ENCODE measurements around the gene S100Z. TPM values are rescaled to one million over a fixed set of nuclear protein-coding genes. Genes with fewer than 3 reads are reported as not detected.
"Not testable (repeated sequence)": the region's sequence is repeated elsewhere in the genome, so short reads cannot be mapped to it uniquely, and the experiment has no call there.

S100Z gene
- total RNA-seq, 4 donors from 2014 or later = 11.6 TPM; not detected in 3

DNA sequence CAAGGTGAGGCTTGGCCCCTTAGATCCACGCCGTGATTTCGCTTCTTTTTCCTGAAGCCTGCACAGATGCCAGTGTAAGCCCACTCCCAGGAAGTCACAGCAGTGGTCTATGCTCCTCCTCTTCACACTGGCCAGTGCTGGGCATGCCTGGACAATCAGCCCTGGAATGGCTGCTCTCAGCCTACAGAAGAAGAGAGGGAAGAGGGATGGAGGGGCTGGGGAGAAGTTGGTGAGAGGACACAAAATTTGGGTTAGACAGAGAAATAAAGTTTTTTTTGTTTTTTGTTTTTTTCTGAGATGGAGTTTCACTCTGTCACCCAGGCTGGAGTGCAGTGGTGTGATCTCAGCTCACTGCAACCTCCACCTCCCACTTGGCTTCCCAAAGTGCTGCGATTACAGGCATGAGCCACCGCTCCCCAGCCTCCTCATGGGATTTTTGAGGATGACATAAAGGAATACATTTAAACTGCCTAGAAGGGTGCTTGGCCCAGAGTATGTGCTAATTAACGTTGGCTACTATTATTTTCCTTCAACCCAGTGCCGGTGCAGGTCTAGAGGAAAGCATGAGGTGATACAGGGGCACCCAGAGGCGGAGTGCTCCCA is 830 bp downstream of the S100Z start:
- H3K27me3 ChIP-seq = no peaks in the 10 kb centered on the region
- H3K9me3 ChIP-seq = no peaks in the 10 kb centered on the region
- peaks cover 0 to 15% (median 2%) of the 10 kb centered on the region in 4 donors for H3K4me1 ChIP-seq
- no peak for DNase-seq
- peak overlapping the region in 1 of 4 donors; percentile 14 for H3K27ac ChIP-seq
- TF ChIP-seq CTCF (IDR thresholded peaks at IDR 0.05) = no peak
- no peak for TF ChIP-seq POLR2A (IDR thresholded peaks at IDR 0.05)
- H3K36me3 ChIP-seq = no peaks in the 10 kb centered on the region
- H3K4me3 ChIP-seq = no peak overlapping the region

GRCh38 chr5:76851728-76852369 is 2.0 kb downstream of the S100Z start:
- Histone ChIP-seq H3K9me3 (no peaks in the 10 kb centered on the region), H3K4me1 (peaks cover 0 to 25% (median 5%) of the 10 kb centered on the region in 4 donors), H3K27me3 (no peaks in the 10 kb centered on the region), H3K27ac (no peak overlapping the region), H3K36me3 (no peaks in the 10 kb centered on the region), H3K4me3 (no peak overlapping the region)
- no peak for DNase-seq
- TF ChIP-seq POLR2A (IDR thresholded peaks at IDR 0.05) (no peak), CTCF (IDR thresholded peaks at IDR 0.05) (no peak)

DNA sequence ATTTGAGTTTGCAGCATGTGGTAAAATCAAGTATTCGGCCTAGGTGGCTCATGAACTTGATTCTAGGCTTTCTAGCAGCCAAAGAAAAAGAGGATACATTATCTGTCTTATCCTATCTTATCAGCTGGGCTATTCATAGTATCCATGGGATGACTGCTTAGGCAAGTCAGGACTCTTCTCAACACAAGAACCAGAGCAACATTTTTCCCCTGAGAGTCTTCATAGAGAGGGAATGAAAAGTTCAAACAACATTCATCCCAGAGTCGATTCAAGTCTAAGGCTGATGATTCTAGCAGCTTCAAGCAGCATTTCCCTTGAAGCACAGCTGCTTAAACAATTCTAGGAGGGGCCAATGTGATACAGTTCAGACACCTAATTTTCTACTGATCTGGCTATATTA is 3.0 kb downstream of the S100Z start:
- H3K9me3 ChIP-seq = no peaks in the 10 kb centered on the region
- H3K4me3 ChIP-seq = no peak overlapping the region
- H3K36me3 ChIP-seq = no peaks in the 10 kb centered on the region
- TF ChIP-seq CTCF (IDR thresholded peaks at IDR 0.05) (no peak), POLR2A (IDR thresholded peaks at IDR 0.05) (no peak)
- DNase-seq = no peak
- peak overlapping the region in 1 of 4 donors; percentile 10 for H3K27ac ChIP-seq
- no peaks in the 10 kb centered on the region for H3K27me3 ChIP-seq
- peaks cover 0 to 25% (median 5%) of the 10 kb centered on the region in 4 donors for H3K4me1 ChIP-seq

- H3K4me3 ChIP-seq, DNase-seq, H3K27me3 ChIP-seq, H3K9me3 ChIP-seq, H3K36me3 ChIP-seq, H3K27ac ChIP-seq: not testable (repeated sequence)
- peaks cover 0 to 25% (median 5%) of the 10 kb centered on the region in 4 donors for H3K4me1 ChIP-seq
Observed at GRCh38 chr5:76853741-76854140, 3.9 kb downstream of the S100Z start.

GRCh38 chr5:76854644-76855043 is 4.8 kb downstream of the S100Z start:
- Histone ChIP-seq H3K9me3 (no peaks in the 10 kb centered on the region), H3K36me3 (no peaks in the 10 kb centered on the region), H3K27me3 (no peaks in the 10 kb centered on the region), H3K4me1 (peaks cover 0 to 32% (median 5%) of the 10 kb centered on the region in 4 donors), H3K4me3 (no peak overlapping the region), H3K27ac (peak overlapping the region in 1 of 4 donors; percentile 66)
- TF ChIP-seq POLR2A (IDR thresholded peaks at IDR 0.05) (no peak), CTCF (IDR thresholded peaks at IDR 0.05) (no peak)
- DNase-seq = no peak

- DNase-seq = not testable (repeated sequence)
Observed at GRCh38 chr5:76855501-76855900, 5.7 kb downstream of the S100Z start.

More at GRCh38 chr5:76855501-76855900, 5.7 kb downstream of the S100Z start:
- Histone ChIP-seq H3K4me1 (peaks cover 0 to 41% (median 5%) of the 10 kb centered on the region in 4 donors), H3K27ac (peak overlapping the region in 3 of 4 donors; percentile 51 to 66 (median 58))
- not testable (repeated sequence) for H3K9me3 ChIP-seq, H3K27me3 ChIP-seq, H3K36me3 ChIP-seq, H3K4me3 ChIP-seq
